Activated T-cell treated with anti-CD3 and anti-CD28 coated beads, Interleukin-2, amount 50 U/mL, for 72 hours (primary cell): ENCODE data around the gene SETD1A. TPM values are rescaled to one million over a fixed set of nuclear protein-coding genes. Genes with fewer than 3 reads are reported as not detected.

Experiments
- ATAC-seq, 2 donors: fragments of 150-1000 bp; cut with Tn5 transposase; replicated peaks in 1 of 2; 2 replicates each; pipeline ENCODE4 v1.10.0; 2021; ENCODE audit warnings: moderate library complexity in 2 of 2, mild to moderate bottlenecking in 1 of 2
- DNase-seq, 2 donors: peaks; one replicate each; pipeline ENCODE4 v3.0.0; 2021 to 2022; ENCODE audit warnings: mixed read lengths in 1 of 2
- H3K27ac Mint-ChIP-seq: one replicate; pipeline ENCODE4 v1.8.0; 2022; ENCODE audit warnings: mild to moderate bottlenecking, moderate library complexity, mixed read lengths
- H3K27me3 Mint-ChIP-seq: one replicate; pipeline ENCODE4 v1.8.0; 2022; ENCODE audit warnings: low read depth, mixed read lengths
- H3K36me3 Mint-ChIP-seq, 2 donors: one replicate each; pipeline ENCODE4 v1.8.0; 2022; ENCODE audit warnings: mixed read lengths in 2 of 2, mild to moderate bottlenecking in 1 of 2; ENCODE audit not compliant: insufficient read depth in 2 of 2
- H3K4me1 Mint-ChIP-seq: one replicate; pipeline ENCODE4 v1.8.0; 2022; ENCODE audit warnings: low read depth, mixed read lengths
- H3K4me3 Mint-ChIP-seq, 2 donors: one replicate each; pipeline ENCODE4 v1.8.0; 2022; ENCODE audit warnings: mild to moderate bottlenecking in 2 of 2, mixed read lengths in 2 of 2, moderate library complexity in 2 of 2
- H3K9me3 Mint-ChIP-seq, 2 donors: one replicate each; pipeline ENCODE4 v1.8.0; 2022; ENCODE audit warnings: mixed read lengths in 2 of 2
- total RNA-seq, 2 donors: library from RNA; stranded (reverse); gene quantifications; one replicate each; pipeline ENCODE4 v1.2.3, GENCODE V29; 2022

Gene SETD1A
- total RNA-seq, 2 donors from 2014 or later, result 19.1 to 25.5 TPM

GRCh38 chr16:30996324-30996984, 38.9 kb downstream of the SETD1A start:
- Mint-ChIP-seq H3K27ac (no peak overlapping the region), H3K4me1 (peaks cover 25% of the 10 kb centered on the region), H3K4me3 (peak overlapping the region; percentile 87 to 89), H3K27me3 (no peaks in the 10 kb centered on the region), H3K36me3 (no peaks in the 10 kb centered on the region), H3K9me3 (no peaks in the 10 kb centered on the region)
- no peak for DNase-seq
- ATAC-seq, result no peak

GRCh38 chr16:30996985-30997724, 39.6 kb downstream of the SETD1A start:
- Mint-ChIP-seq H3K36me3 (no peaks in the 10 kb centered on the region), H3K4me1 (peaks cover 25% of the 10 kb centered on the region), H3K27ac (no peak overlapping the region), H3K27me3 (no peaks in the 10 kb centered on the region), H3K4me3 (peak overlapping the region; percentile 87 to 89), H3K9me3 (no peaks in the 10 kb centered on the region)
- peak; percentile 90 to 92 for ATAC-seq
- peak; percentile 83 for DNase-seq

- H3K4me1 Mint-ChIP-seq, result peaks cover 25% of the 10 kb centered on the region
- DNase-seq, result no peak
These were observed 40.5 kb downstream of the SETD1A start for GRCh38 chr16:30997725-30998711.

DNA sequence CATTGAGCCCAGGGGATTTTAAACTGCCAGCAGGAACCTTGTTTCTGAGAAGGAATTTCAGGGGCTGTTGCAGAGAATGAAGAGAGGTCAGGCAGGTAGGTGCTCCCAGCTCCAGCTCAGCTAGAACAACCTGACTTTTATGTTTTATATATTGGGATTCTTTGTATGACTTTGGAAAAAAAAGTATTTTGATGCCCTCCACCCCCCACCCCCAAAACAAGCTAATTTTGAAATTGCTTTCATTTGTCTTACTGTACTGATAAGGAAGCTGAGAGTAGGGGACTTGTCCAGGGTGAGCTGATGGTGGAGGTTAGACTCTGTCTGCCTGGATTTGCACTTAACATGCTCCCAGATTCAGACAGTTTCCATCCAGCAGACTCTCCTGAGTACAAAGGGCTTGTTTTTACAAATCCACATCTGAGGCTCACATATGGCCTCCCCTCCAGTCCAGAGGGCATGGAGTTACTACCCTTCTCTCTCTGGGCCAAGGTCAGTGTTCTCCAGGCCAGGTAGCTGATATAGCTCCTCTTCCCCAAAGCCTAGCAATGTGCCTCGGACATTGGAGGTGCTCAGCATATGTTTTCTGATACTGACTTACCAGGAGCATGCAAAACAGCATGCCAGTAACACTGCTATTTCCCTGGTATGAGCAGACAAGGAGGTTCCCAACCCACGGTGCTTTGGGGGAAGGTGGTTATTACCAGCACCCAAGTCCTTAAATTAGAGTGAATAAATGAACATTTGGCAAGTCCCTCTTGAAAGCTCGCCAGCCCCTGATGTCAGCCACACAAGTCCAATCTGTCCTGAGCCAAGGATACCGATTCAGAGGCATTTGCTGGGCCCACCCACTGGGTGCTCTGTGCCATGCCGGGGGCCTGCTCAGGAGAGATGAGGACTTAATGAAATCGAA, 41.6 kb downstream of the SETD1A start:
- ATAC-seq (no peak), DNase-seq (no peak)
- Mint-ChIP-seq H3K4me3 (no peak overlapping the region), H3K4me1 (peaks cover 20% of the 10 kb centered on the region), H3K27me3 (no peaks in the 10 kb centered on the region), H3K27ac (no peak overlapping the region), H3K36me3 (no peaks in the 10 kb centered on the region), H3K9me3 (no peaks in the 10 kb centered on the region)

More at GRCh38 chr16:30997725-30998711, 40.5 kb downstream of the SETD1A start:
- Mint-ChIP-seq H3K4me3 (peak overlapping the region; percentile 58 to 89), H3K9me3 (no peaks in the 10 kb centered on the region), H3K36me3 (no peaks in the 10 kb centered on the region), H3K27me3 (no peaks in the 10 kb centered on the region), H3K27ac (no peak overlapping the region)
- ATAC-seq, result no peak

- DNase-seq (no peak), ATAC-seq (no peak)
- H3K27ac Mint-ChIP-seq, result no peak overlapping the region
- H3K4me1 Mint-ChIP-seq, result peaks cover 6% of the 10 kb centered on the region
- no peaks in the 10 kb centered on the region for H3K36me3 Mint-ChIP-seq
- no peaks in the 10 kb centered on the region for H3K9me3 Mint-ChIP-seq
- H3K4me3 Mint-ChIP-seq, result no peak overlapping the region
- no peaks in the 10 kb centered on the region for H3K27me3 Mint-ChIP-seq
These were observed 43.3 kb downstream of the SETD1A start for GRCh38 chr16:31000671-31001382.

DNA sequence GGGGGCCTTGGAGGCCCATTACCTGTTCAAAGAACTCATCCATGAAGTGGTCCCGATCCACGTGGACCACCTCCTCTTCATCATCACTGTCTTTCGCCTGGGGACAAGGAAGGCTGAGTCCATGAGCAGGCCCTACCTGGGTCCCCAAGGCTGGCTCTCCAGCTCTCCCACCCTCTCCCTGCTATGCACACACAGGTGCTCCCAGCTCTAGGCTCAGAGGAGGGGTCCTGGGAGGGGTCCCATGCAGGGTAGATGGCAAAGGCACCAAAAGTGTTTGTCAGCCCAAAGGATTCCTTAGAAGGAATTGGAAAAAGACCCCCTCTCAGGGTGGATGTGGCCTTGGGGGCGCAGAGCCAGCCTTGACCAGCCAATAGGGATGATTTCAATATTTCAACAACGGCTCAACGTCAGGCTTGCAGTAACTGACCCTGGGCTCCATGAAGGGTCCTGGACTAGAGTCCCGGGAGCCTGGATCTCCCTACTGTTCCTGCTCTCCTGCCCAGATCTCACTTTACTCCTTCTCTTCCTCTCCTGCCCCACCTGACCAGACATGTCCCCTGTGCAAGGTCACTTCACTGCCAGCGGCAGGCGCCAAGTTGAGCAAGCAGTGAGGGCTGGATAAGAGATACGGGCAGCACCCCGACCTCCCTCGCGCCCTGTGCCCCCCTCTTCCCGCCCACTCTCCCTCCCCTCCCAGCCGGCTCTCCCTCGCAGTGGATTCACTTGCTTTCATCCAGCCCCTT, 44.1 kb downstream of the SETD1A start:
- no peaks in the 10 kb centered on the region for H3K27me3 Mint-ChIP-seq
- H3K9me3 Mint-ChIP-seq, result no peaks in the 10 kb centered on the region
- ATAC-seq, result no peak
- H3K27ac Mint-ChIP-seq, result no peak overlapping the region
- no peak for DNase-seq
- H3K36me3 Mint-ChIP-seq, result no peaks in the 10 kb centered on the region
- H3K4me1 Mint-ChIP-seq, result no peaks in the 10 kb centered on the region
- H3K4me3 Mint-ChIP-seq, result no peak overlapping the region

GRCh38 chr16:31002250-31002700, 44.7 kb downstream of the SETD1A start:
- H3K36me3 Mint-ChIP-seq, result no peaks in the 10 kb centered on the region

DNA sequence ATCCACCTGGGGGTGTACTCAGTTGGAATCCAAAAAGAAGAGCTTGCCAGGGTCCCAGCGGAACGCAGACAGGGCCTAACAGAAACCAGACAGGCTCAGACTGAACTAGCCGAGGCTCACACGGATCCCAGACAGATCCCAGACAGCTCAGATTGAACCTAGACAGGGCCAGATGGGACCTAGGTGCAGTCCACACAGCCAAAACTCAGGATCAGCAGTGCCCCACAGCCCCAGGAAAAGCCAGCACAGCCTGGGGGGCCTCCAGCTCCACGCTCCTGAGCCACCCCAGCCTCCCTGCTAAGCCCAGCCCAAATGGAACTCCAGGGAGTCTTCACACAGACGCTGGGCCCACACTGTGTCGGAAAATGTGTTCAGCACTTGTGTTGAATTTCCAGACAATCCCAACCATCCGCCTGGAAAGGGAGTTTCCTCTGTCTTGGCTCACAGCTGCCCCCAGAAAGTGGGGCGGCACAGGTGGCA, 45.3 kb downstream of the SETD1A start:
- ATAC-seq (no peak), DNase-seq (no peak)
- Mint-ChIP-seq H3K27ac (no peak overlapping the region), H3K9me3 (no peaks in the 10 kb centered on the region), H3K4me1 (no peaks in the 10 kb centered on the region), H3K36me3 (no peaks in the 10 kb centered on the region), H3K4me3 (no peak overlapping the region), H3K27me3 (no peaks in the 10 kb centered on the region)

More at GRCh38 chr16:31002250-31002700, 44.7 kb downstream of the SETD1A start:
- H3K4me1 Mint-ChIP-seq, result no peaks in the 10 kb centered on the region
- no peak overlapping the region for H3K4me3 Mint-ChIP-seq
- no peak overlapping the region for H3K27ac Mint-ChIP-seq
- H3K9me3 Mint-ChIP-seq, result no peaks in the 10 kb centered on the region
- no peaks in the 10 kb centered on the region for H3K27me3 Mint-ChIP-seq
- DNase-seq, result no peak
- no peak for ATAC-seq

- no peak overlapping the region for H3K4me3 Mint-ChIP-seq
- no peak for ATAC-seq
- H3K27ac Mint-ChIP-seq, result no peak overlapping the region
- no peaks in the 10 kb centered on the region for H3K36me3 Mint-ChIP-seq
- H3K4me1 Mint-ChIP-seq, result no peaks in the 10 kb centered on the region
- H3K27me3 Mint-ChIP-seq, result no peaks in the 10 kb centered on the region
- no peaks in the 10 kb centered on the region for H3K9me3 Mint-ChIP-seq
- no peak for DNase-seq
These were observed 46.2 kb downstream of the SETD1A start for GRCh38 chr16:31003744-31004143.

DNA sequence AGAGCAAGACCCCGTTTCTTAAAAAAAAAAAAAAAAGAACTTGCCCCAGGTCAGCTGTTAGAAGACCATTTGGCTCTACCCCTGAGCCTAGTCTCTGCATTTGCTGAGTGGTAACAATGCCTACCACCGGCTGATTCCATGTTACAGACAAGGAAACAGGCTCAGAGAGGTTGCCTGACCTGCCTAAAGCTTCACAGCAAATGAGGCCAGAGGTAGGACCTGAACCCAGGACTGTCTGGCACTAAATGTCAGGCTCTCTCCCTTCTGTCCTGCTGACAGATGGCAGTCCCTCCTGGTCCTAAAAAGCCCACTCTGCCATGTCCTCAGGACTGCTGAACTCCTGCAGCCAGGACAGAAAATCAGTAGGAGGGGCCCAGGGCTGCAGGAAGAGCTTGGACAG, 47.1 kb downstream of the SETD1A start:
- Mint-ChIP-seq H3K36me3 (no peaks in the 10 kb centered on the region), H3K4me3 (no peak overlapping the region), H3K4me1 (peaks cover 8% of the 10 kb centered on the region), H3K27ac (no peak overlapping the region), H3K9me3 (no peaks in the 10 kb centered on the region), H3K27me3 (no peaks in the 10 kb centered on the region)
- no peak for DNase-seq
- no peak for ATAC-seq

- ATAC-seq, result peak in 1 of 2 donors; percentile 55
- DNase-seq, result no peak
- no peak overlapping the region for H3K4me3 Mint-ChIP-seq
- H3K36me3 Mint-ChIP-seq, result no peaks in the 10 kb centered on the region
- no peaks in the 10 kb centered on the region for H3K27me3 Mint-ChIP-seq
- H3K4me1 Mint-ChIP-seq, result peaks cover 13% of the 10 kb centered on the region
- H3K9me3 Mint-ChIP-seq, result no peaks in the 10 kb centered on the region
- no peak overlapping the region for H3K27ac Mint-ChIP-seq
These were observed 48.0 kb downstream of the SETD1A start for GRCh38 chr16:31005350-31006085.
